Choroid plexus epithelial cell (primary cell): ENCODE data around the gene FHOD3.

Source experiments
- DNase-seq: peaks from one replicate; pipeline ENCODE4 v3.0.0-alpha.2; 2010; ENCODE audit warnings: low read depth
- H3K4me3 ChIP-seq: 2 replicates; pipeline ENCODE4 v1.5.1; 2011; ENCODE audit warnings: low read depth, mild to moderate bottlenecking, control low read depth, low read length, moderate library complexity
- CTCF ChIP-seq: conservative IDR thresholded peaks from 2 replicates; pipeline ENCODE4 v1.5.1; 2011; ENCODE audit warnings: low read depth, mild to moderate bottlenecking, control low read depth, inconsistent platforms, low read length, moderate library complexity

Gene FHOD3

GRCh38 chr18:36516258-36516657, 218.7 kb downstream of the FHOD3 start:
- H3K4me3 ChIP-seq: no peak overlapping the region
- no peak for TF ChIP-seq CTCF
- DNase-seq: no peak

- DNase-seq: no peak
- no peak overlapping the region for H3K4me3 ChIP-seq
- no peak for TF ChIP-seq CTCF
Observed at GRCh38 chr18:36516726-36517125, 219.2 kb downstream of the FHOD3 start.

- no peak for TF ChIP-seq CTCF
- no peak overlapping the region for H3K4me3 ChIP-seq
- no peak for DNase-seq
Observed at GRCh38 chr18:36518839-36519238, 221.3 kb downstream of the FHOD3 start.

- no peak overlapping the region for H3K4me3 ChIP-seq
- peak; percentile 11 for DNase-seq
- no peak for TF ChIP-seq CTCF
Observed at GRCh38 chr18:36519358-36519757, 221.8 kb downstream of the FHOD3 start.

DNA sequence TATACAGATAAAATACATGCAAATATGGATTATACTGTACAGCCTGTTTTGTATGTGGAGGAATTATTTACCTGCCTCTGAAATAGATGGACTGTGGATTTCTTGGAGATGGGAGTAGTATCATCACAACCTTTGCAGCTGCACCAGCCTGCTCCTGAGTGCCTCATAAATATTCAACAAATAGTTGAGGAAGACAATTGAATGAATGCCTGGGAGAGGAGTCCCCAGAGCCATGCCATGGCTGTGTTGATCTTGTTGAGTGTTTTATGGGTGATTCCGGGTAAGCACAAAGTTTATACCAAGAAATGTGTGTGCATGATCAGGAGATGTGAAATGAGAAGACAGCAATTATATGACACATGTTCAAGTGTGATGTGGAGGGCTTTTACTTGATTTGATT, 225.0 kb downstream of the FHOD3 start:
- no peak for TF ChIP-seq CTCF
- no peak for DNase-seq
- H3K4me3 ChIP-seq: no peak overlapping the region

GRCh38 chr18:36525913-36526312, 228.4 kb downstream of the FHOD3 start:
- no peak for TF ChIP-seq CTCF

DNA sequence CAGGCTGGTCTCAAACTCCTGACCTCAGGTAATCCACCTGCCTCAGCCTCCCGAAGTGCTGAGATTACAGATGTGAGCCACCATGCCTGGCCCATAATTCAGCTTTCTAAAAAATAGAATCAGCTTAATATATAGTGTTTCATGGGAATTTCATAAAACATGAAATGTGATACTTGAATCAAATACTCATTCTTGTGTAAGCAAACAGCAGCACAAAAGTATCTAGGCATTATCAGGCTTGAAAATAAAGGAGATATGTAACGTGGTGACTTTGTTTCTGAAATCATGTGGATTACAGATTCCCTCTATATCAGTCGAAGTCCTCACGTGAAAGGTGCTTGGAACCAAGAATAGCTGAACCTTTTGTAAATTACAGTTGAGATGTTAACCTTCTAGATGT, 229.1 kb downstream of the FHOD3 start:
- H3K4me3 ChIP-seq: no peak overlapping the region
- DNase-seq: no peak
- TF ChIP-seq CTCF: no peak

More at GRCh38 chr18:36525913-36526312, 228.4 kb downstream of the FHOD3 start:
- H3K4me3 ChIP-seq: no peak overlapping the region
- no peak for DNase-seq
